HCT116 (cell line): Measurements from ENCODE around the gene MYO5C. TPM values are rescaled to one million over a fixed set of nuclear protein-coding genes. Genes with fewer than 3 reads are reported as not detected.

Source experiments
- ATAC-seq: fragments of 200-7000 bp; cut with Tn5 transposase; 2 replicates; pipeline ENCODE4 v1.9.1; 2020; ENCODE audit warnings: mild to moderate bottlenecking, moderate library complexity
- BruUV-seq: library from RNA; stranded (reverse); fragments of 400-500 nt; replicated peaks from 2 replicates; lab custom pipeline; 2021; lab: Mats Ljungman, UMichigan
- CTCF ChIA-PET: fragments of 300-600 bp; sonication (Branson Sonifier 250); formaldehyde crosslinking; loops from one replicate; lab custom pipeline; 2021; ENCODE audit warnings: antibody characterized with exemption; lab: Charles Lee
- POLR2A ChIA-PET: fragments of 300-600, 350-600 bp; sonication (Branson Sonifier 250); formaldehyde crosslinking; loops from one replicate; lab custom pipeline; 2021; ENCODE audit warnings: antibody characterized with exemption; lab: Charles Lee
- RAD21 ChIA-PET, 2 experiments: fragments of 300-600 bp; sonication (Branson Sonifier 250); formaldehyde crosslinking; loops; one replicate each; lab custom pipeline; 2023; ENCODE audit warnings: low total read pairs in 2 of 2; ENCODE audit not compliant: uncharacterized antibody in 2 of 2, unreplicated experiment in 2 of 2, low non-redundant PET in 1 of 2; lab: Charles Lee
- DNase-seq: peaks from one replicate; pipeline ENCODE4 v3.0.0-alpha.2; 2010; ENCODE audit warnings: low read depth, low spot score
- H2AFZ ChIP-seq: fragments of 200-600 bp; shearing (Covaris generic), sonication (generic); 2 replicates; pipeline ENCODE4 v1.6.1; 2017; ENCODE audit warnings: low read depth, mixed run types, mixed read lengths, antibody characterized with exemption, low read length; ENCODE audit not compliant: poor library complexity, severe bottlenecking
- H3K27ac ChIP-seq: 2 replicates; pipeline ENCODE4 v1.5.1; 2012; ENCODE audit warnings: low read depth, low read length
- H3K27me3 ChIP-seq: fragments of 200-600 bp; sonication (generic); 2 replicates; pipeline ENCODE4 v1.6.1; 2016; ENCODE audit warnings: mixed run types, low read length, mixed read lengths; ENCODE audit not compliant: insufficient read depth
- H3K36me3 ChIP-seq, 2 experiments: fragments of 200-500 bp in 1 of 2; fragments of 200-600 bp in 1 of 2; sonication (Bioruptor generic) in 1 of 2; sonication (generic) in 1 of 2; 2 replicates each; pipeline versions ENCODE4 v1.5.1 to v1.6.1; 2014 to 2016; ENCODE audit warnings: low read length in 2 of 2, inconsistent platforms in 1 of 2, mixed read lengths in 1 of 2, mixed run types in 1 of 2; ENCODE audit not compliant: insufficient read depth in 2 of 2, control insufficient read depth in 1 of 2
- H3K4me1 ChIP-seq, 2 experiments: fragments of 200-600 bp in 1 of 2; sonication (generic) in 1 of 2; 2 replicates each; pipeline versions ENCODE4 v1.5.1 to v1.6.1; 2012 to 2017; ENCODE audit warnings: low read length in 2 of 2, inconsistent platforms in 1 of 2, mild to moderate bottlenecking in 1 of 2, mixed read lengths in 1 of 2, mixed run types in 1 of 2, moderate library complexity in 1 of 2; ENCODE audit not compliant: insufficient read depth in 2 of 2, control insufficient read depth in 1 of 2
- H3K4me2 ChIP-seq: fragments of 200-600 bp; sonication (generic); 2 replicates; pipeline ENCODE4 v1.6.1; 2017; ENCODE audit warnings: mixed run types, low read length, mixed read lengths
- H3K4me3 ChIP-seq, 2 experiments: fragments of 200-600 bp in 1 of 2; sonication (generic) in 1 of 2; replicated peaks in 1 of 2; 2 replicates each; pipeline ENCODE4 v1.5.1; 2011 to 2016; ENCODE audit warnings: low read length in 2 of 2, control low read depth in 1 of 2, low read depth in 1 of 2, mild to moderate bottlenecking in 1 of 2, mixed read lengths in 1 of 2, mixed run types in 1 of 2
- H3K79me2 ChIP-seq: fragments of 200-600 bp; sonication (generic); 2 replicates; pipeline ENCODE4 v1.6.1; 2017; ENCODE audit warnings: mild to moderate bottlenecking, mixed run types, low read length, moderate library complexity, mixed read lengths; ENCODE audit not compliant: insufficient read depth
- H3K9ac ChIP-seq: fragments of 200-600 bp; sonication (generic); 2 replicates; pipeline ENCODE4 v1.6.1; 2016; ENCODE audit warnings: low read length, mixed read lengths
- H3K9me2 ChIP-seq: fragments of 200-600 bp; sonication (generic), shearing (Covaris generic); 2 replicates; pipeline ENCODE4 v1.6.1; 2017; ENCODE audit warnings: mixed run types, mild to moderate bottlenecking, moderate library complexity; ENCODE audit not compliant: insufficient read depth
- H3K9me3 ChIP-seq, 2 experiments: fragments of 200-500 bp in 1 of 2; fragments of 200-600 bp in 1 of 2; sonication (Bioruptor generic) in 1 of 2; sonication (generic) in 1 of 2; 2 replicates each; pipeline ENCODE4 v1.6.1; 2014 to 2017; ENCODE audit warnings: low read length in 2 of 2, mixed read lengths in 2 of 2, inconsistent platforms in 1 of 2, low read depth in 1 of 2, mild to moderate bottlenecking in 1 of 2, mixed run types in 1 of 2, moderate library complexity in 1 of 2; ENCODE audit not compliant: control insufficient read depth in 1 of 2, insufficient read depth in 1 of 2
- H4K20me1 ChIP-seq: fragments of 200-600 bp; sonication (generic), shearing (Covaris generic); 2 replicates; pipeline ENCODE4 v1.6.1; 2017; ENCODE audit warnings: mixed run types, mild to moderate bottlenecking, moderate library complexity; ENCODE audit not compliant: insufficient read depth
- CBX3 ChIP-seq: IDR thresholded peaks from 2 replicates; pipeline ENCODE4 v1.6.1; 2012; ENCODE audit warnings: low read depth
- CEBPB ChIP-seq: IDR thresholded peaks from 2 replicates; pipeline ENCODE4 v1.6.1; 2012; ENCODE audit warnings: low read depth
- ELF1 ChIP-seq: IDR thresholded peaks from 2 replicates; pipeline ENCODE4 v1.6.1; 2012; ENCODE audit warnings: low read depth, borderline replicate concordance
- EZH2 ChIP-seq: fragments of 200-600 bp; sonication (generic); IDR thresholded peaks from 2 replicates; pipeline ENCODE4 v1.6.1; 2017; ENCODE audit warnings: antibody characterized with exemption, mixed run types
- RAD21 ChIP-seq: IDR thresholded peaks from 2 replicates; pipeline ENCODE4 v1.6.1; 2012; ENCODE audit warnings: low read depth, mild to moderate bottlenecking
- YY1 ChIP-seq: IDR thresholded peaks from 2 replicates; pipeline ENCODE4 v1.6.1; 2011; ENCODE audit warnings: low read length, low read depth, moderate library complexity, mild to moderate bottlenecking; ENCODE audit not compliant: insufficient replicate concordance; ENCODE audit errors: extremely low read depth
- ZFX ChIP-seq: fragments of 450-650 bp; IDR thresholded peaks from 2 replicates; pipeline ENCODE4 v1.6.1; 2017
- intact Hi-C: fragments of 100-400 bp; cut with micrococcal nuclease; formaldehyde crosslinking; loops from 2 replicates; pipeline ENCODE4 v1.10.0; 2022
- total RNA-seq: library from RNA; stranded (reverse); gene quantifications from one replicate; pipeline ENCODE4 v1.2.1, GENCODE V29; 2021; ENCODE audit not compliant: unreplicated experiment

Gene MYO5C
- total RNA-seq, 1 experiment from 2014 or later, result 34.0 TPM

- ChIA-PET CTCF (interaction anchor here (2.5 kb wide), 1 partner anchor 12 kb away, joined by 12 read pairs; no protein-coding TSS in a partner anchor), POLR2A (no interaction called here), RAD21 (no interaction called here)
- BruUV-seq, result no TSS peak
- ATAC-seq (no peak), DNase-seq (no peak)
- no peak overlapping the region for H3K27ac ChIP-seq
- no peaks in the 10 kb centered on the region for H4K20me1 ChIP-seq
- H3K4me1 ChIP-seq, result no peaks in the 10 kb centered on the region
- no peaks in the 10 kb centered on the region for H3K9me3 ChIP-seq
- H2AFZ ChIP-seq, result no peak overlapping the region
- intact Hi-C loops, result no loop called here
- no peak overlapping the region for H3K4me3 ChIP-seq
- H3K36me3 ChIP-seq, result peaks cover 45 to 54% of the 10 kb centered on the region in 2 experiments
- TF ChIP-seq ZFX (no peak), CBX3 (no peak), YY1 (no peak), RAD21 (no peak), ELF1 (no peak), EZH2 (no peak)
- H3K4me2 ChIP-seq, result no peak overlapping the region
- H3K9me2 ChIP-seq, result no peaks in the 10 kb centered on the region
- no peak overlapping the region for H3K9ac ChIP-seq
- H3K79me2 ChIP-seq, result no peaks in the 10 kb centered on the region
- no peaks in the 10 kb centered on the region for H3K27me3 ChIP-seq
Measured at GRCh38 chr15:52220251-52220650, 75.4 kb downstream of the MYO5C start.

- H2AFZ ChIP-seq, result no peak overlapping the region
- ChIA-PET POLR2A (no interaction called here), CTCF (no interaction called here), RAD21 (no interaction called here)
- intact Hi-C loops, result no loop called here
- no TSS peak for BruUV-seq
- no peaks in the 10 kb centered on the region for H3K4me1 ChIP-seq
- peaks cover 44 to 49% of the 10 kb centered on the region in 2 experiments for H3K36me3 ChIP-seq
- no peaks in the 10 kb centered on the region for H3K79me2 ChIP-seq
- no peaks in the 10 kb centered on the region for H3K27me3 ChIP-seq
- no peaks in the 10 kb centered on the region for H3K9me3 ChIP-seq
- H3K9ac ChIP-seq, result no peak overlapping the region
- no peaks in the 10 kb centered on the region for H3K9me2 ChIP-seq
- no peak overlapping the region for H3K4me2 ChIP-seq
- TF ChIP-seq CEBPB, result no peak
- H4K20me1 ChIP-seq, result no peaks in the 10 kb centered on the region
- DNase-seq, result no peak
- no peak overlapping the region for H3K4me3 ChIP-seq
- no peak overlapping the region for H3K27ac ChIP-seq
- no peak for ATAC-seq
Measured at GRCh38 chr15:52218816-52219215, 76.8 kb downstream of the MYO5C start.
